ENCODE data around the gene ABCB8.

ABCB8 gene

GRCh38 chr7:151045262-151045661 lies 17.0 kb downstream of the ABCB8 start:
- no peak overlapping the region for H3K4me3 ChIP-seq (ENCODE audit: low read length)
- TF ChIP-seq ZNF274 (IDR thresholded peaks at IDR 0.05; ENCODE audit: low read depth, low read length): no peak

DNA sequence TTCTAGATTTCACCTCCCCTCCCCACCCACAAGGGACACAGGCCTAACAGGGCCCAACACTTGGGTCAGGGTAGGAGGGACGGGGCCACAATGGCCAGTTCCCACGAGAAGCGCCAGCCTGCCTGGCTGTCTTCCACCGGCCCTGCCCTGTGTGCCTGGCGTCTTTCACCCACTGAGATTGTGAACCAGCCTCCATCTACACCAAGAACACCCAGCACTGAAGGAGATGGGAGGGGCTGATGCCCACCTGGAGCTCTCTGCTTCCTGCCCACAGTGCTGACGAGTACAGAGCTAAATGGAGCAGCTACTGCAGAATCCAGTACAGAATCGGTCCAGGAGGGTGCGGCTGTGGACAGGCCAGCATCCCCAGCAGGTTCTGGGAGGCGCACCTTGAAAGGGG lies 17.7 kb downstream of the ABCB8 start:
- no peak for TF ChIP-seq ZNF274 (IDR thresholded peaks at IDR 0.05; ENCODE audit: low read depth, low read length)

GRCh38 chr7:151046603-151047573 lies 18.6 kb downstream of the ABCB8 start:
- no peak overlapping the region for H3K4me3 ChIP-seq (ENCODE audit: low read length)
- no peak for TF ChIP-seq ZNF274 (IDR thresholded peaks at IDR 0.05; ENCODE audit: low read depth, low read length)

More for the DNA sequence above, 17.7 kb downstream of the ABCB8 start:
- no peak overlapping the region for H3K4me3 ChIP-seq (ENCODE audit: low read length)

DNA sequence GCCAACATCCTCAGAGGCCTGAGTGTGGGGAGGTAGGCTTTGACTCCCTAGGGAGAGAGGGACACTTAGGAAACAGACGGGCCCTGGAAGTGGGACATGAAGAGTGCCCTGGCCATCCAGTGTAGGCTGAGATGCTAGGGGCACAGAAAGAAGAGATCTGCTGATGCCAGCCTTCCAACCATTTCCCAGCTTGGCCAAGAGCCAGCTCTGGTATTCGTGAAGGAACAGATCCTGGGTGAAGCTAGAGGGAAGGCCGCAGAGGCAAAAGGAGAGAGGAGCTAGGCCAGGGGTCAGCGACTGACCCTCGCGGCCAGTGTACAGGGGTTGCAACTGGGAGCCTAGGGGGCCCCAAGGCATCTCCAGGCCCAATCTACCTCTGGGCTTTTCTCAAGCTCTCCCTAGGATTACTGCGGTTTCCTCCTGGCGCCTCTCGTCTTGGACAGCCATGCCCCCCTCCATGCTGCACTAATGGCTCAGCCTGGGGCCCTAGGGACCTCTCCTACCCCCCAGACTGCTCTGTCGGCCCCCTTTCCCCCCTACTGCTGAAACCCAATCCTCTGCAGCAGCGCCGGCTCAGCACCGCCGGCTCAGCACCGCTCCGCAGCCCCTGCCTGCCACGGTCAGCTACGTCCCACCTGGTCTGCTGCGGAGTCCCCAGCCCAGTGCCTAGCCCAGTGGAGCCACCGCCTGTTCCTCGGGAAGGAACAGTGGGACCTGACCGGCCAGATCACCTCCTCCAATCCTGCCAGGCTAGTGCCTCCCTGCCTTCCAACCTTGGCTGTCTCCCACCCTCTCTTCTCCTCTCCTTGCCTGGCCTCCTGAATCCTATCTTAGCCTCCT lies 19.9 kb downstream of the ABCB8 start, which contains the start of gene ASIC3:
TSS of gene ASIC3 (plus strand) at position 556 of the 840 bp plus-strand sequence. CDS start 355 bp downstream, outside the sequence.
- H3K4me3 ChIP-seq (ENCODE audit: low read length): no peak within 1 kb of the TSS

GRCh38 chr7:151048911-151049463 lies 20.7 kb downstream of the ABCB8 start:
- TF ChIP-seq ZNF274 (IDR thresholded peaks at IDR 0.05; ENCODE audit: low read depth, low read length): no peak
- H3K4me3 ChIP-seq (ENCODE audit: low read length): no peak overlapping the region

More for the DNA sequence above, 19.9 kb downstream of the ABCB8 start, which contains the start of gene ASIC3:
- no peak for TF ChIP-seq ZNF274 (IDR thresholded peaks at IDR 0.05; ENCODE audit: low read depth, low read length)

DNA sequence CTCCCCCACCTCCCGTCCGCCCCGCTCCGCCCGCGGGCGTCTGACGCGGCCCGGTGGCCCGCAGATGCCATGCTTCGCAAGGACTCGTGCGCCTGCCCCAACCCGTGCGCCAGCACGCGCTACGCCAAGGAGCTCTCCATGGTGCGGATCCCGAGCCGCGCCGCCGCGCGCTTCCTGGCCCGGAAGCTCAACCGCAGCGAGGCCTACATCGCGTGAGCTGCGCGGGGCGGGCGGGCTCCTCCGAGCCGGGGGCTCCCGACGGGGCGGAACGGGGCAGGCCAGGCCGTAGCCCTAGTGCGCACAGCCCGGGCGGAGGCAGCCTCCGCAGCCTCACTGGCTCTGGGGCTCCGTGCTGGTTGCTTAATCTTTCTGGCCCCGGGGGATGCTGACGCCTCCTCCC lies 22.9 kb downstream of the ABCB8 start:
- TF ChIP-seq ZNF274 (IDR thresholded peaks at IDR 0.05; ENCODE audit: low read depth, low read length): no peak
- no peak overlapping the region for H3K4me3 ChIP-seq (ENCODE audit: low read length)

GRCh38 chr7:151053096-151053495 lies 24.8 kb downstream of the ABCB8 start:
- TF ChIP-seq ZNF274 (IDR thresholded peaks at IDR 0.05; ENCODE audit: low read depth, low read length): no peak
- H3K4me3 ChIP-seq (ENCODE audit: low read length): no peak overlapping the region

- H3K4me3 ChIP-seq (ENCODE audit: low read length): no peak overlapping the region
- no peak for TF ChIP-seq ZNF274 (IDR thresholded peaks at IDR 0.05; ENCODE audit: low read depth, low read length)
These were observed 25.5 kb downstream of the ABCB8 start for GRCh38 chr7:151053751-151054150.

- TF ChIP-seq ZNF274 (IDR thresholded peaks at IDR 0.05; ENCODE audit: low read depth, low read length): no peak
- H3K4me3 ChIP-seq (ENCODE audit: low read length): no peak overlapping the region
These were observed 28.0 kb downstream of the ABCB8 start for GRCh38 chr7:151056283-151056665.

DNA sequence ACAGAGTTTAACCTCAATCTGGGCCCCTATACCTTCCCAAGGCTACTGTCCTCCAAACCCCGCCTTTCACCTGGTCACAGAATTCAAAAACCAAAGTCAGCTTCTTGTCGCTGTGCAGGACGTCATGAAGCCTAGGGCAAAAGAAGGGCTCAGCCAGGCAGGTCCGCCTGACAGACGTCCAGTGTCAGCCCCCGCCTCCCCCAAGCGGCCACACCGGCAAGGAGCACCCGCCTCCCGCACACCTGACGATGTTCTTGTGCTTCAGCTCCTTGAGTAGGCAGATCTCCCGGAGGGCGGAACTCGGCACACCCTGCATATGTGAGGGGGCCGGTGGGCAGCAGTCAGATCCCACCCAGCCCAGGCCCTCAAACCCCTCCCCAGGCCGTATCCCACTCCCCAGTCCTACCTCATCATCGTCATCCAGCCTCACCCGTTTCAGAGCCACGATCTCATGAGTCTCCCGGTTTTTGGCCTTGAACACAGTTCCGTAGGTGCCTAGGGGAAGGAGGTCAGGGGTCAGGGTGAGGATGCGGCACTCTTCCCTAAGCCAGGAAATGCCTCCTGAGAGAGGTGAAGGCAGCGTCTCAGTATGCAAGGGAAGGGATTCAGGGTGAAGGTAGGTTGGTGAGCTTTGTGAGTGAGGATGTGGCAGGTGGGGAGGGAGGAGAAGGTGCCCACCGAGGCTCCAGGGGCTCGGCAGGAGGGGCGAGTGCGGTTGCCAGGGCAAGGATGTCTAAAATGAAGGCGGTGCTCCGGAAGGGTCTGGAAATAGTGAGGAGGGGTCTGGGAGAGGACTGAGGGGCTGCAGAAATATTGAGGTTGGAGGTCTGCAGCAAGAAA lies 28.6 kb downstream of the ABCB8 start:
- H3K4me3 ChIP-seq (ENCODE audit: low read length): peak overlapping the region; percentile 79
- TF ChIP-seq ZNF274 (IDR thresholded peaks at IDR 0.05; ENCODE audit: low read depth, low read length): no peak

DNA sequence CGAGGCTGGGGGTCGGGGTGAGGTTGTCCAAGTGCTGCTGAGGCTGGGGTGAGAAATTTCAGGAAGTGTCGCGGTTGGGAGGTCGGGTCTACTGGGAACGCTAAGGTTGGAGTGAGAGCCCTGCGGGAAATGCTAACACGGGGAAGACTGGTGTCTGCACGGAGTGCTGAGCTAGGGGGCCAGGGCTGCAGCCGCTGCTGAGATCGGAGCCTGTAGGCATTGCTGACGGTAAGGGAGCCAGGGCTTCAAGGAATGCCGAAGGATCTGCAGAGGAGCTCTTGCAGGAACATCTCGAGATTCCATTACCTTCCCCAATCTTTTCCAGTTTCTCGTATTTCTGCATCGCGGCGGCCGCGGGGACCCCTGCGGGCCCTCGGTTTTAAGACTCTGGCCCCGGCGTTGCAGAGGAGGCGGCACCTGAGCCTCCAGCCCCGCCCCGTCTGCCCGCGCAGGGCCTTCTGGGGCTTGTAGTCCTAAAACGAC lies 29.3 kb downstream of the ABCB8 start, which contains the start of gene CDK5:
TSS of gene CDK5 (minus strand) at position 392 of the 483 bp plus-strand sequence. CDS start at position 343, 49 bp downstream.
- peak within 1 kb of the TSS; percentile 79 for H3K4me3 ChIP-seq (ENCODE audit: low read length)
- no peak for TF ChIP-seq ZNF274 (IDR thresholded peaks at IDR 0.05; ENCODE audit: low read depth, low read length)

DNA sequence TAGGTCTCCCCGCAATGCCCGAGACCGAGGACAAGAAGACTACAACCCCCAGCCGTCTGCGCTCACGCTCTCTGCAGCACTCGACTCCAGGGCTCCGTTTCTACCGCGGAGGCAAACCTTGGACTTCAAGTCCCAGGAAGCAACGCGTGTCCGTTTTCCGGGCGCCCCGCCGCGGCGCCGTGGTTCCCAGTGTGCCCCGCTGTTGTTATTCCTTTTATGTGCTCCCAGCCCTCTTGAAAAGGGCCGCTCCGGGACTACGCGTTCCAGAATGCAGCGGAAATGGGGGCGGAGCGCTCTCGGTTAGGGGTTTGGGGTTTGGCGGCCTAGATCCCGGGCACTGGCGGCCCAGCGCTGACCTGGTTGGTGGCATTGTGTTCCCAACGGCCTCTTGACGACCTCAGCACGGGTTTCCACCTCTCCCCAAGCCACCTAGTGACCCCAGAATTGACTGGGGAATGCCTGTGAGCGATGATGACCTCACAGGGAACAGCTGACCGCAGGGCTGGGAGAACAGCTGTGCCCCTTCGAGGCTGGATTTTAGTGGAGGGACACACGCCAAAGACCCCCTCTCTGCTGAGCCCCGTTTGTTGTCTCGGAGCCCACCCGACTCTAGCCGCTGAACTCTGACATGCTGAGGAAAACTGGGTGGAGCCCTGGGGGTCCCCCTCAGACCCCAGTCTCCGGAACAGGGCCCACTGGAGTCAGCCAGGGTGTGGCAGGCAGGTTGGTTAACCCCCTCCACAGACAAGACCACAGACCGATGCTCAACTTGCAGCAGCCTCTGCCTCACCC lies 29.9 kb downstream of the ABCB8 start:
- peak overlapping the region; percentile 55; the same call in 1 of the 2 replicates for H3K4me3 ChIP-seq (ENCODE audit: low read length)
- TF ChIP-seq ZNF274 (IDR thresholded peaks at IDR 0.05; ENCODE audit: low read depth, low read length): no peak
